ENCODE results near the gene XRN2. TPM values are rescaled to one million over a fixed set of nuclear protein-coding genes. Genes with fewer than 3 reads are reported as not detected.

The XRN2 gene
- total and polyA plus RNA-seq, 2 of the 13 experiments (the other 11 are each of a cell fraction or from before 2014, with no cell fraction given) = 90.3 to 171 TPM

- TF ChIP-seq ZNF18 (CRISPR knock-in tag; IDR thresholded peaks at IDR 0.05; ENCODE audit: insufficient replicate concordance) = peak; percentile 66
- TF ChIP-seq, protein P1, sequence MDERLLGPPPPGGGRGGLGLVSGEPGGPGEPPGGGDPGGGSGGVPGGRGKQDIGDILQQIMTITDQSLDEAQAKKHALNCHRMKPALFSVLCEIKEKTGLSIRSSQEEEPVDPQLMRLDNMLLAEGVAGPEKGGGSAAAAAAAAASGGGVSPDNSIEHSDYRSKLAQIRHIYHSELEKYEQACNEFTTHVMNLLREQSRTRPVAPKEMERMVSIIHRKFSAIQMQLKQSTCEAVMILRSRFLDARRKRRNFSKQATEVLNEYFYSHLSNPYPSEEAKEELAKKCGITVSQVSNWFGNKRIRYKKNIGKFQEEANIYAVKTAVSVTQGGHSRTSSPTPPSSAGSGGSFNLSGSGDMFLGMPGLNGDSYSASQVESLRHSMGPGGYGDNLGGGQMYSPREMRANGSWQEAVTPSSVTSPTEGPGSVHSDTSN (CRISPR knock-in tag; IDR thresholded peaks at IDR 0.05) = no peak
- peak; percentile 95 for TF ChIP-seq ZNF558 (CRISPR knock-in tag; IDR thresholded peaks at IDR 0.05; ENCODE audit: borderline replicate concordance)
- no peak for TF ChIP-seq ZNF781 (CRISPR knock-in tag; IDR thresholded peaks at IDR 0.05; ENCODE audit: borderline replicate concordance, not compliant biosample characterization)
- TF ChIP-seq ZNF879 (CRISPR knock-in tag; IDR thresholded peaks at IDR 0.05) = peak; percentile 78; the same call in 1 of the 2 replicates
- peak; percentile 85 for TF ChIP-seq USF2 (IDR thresholded peaks at IDR 0.05; ENCODE audit: low read depth, low read length)
- TF ChIP-seq USF2 (CRISPR knock-in tag; IDR thresholded peaks at IDR 0.05; ENCODE audit: borderline replicate concordance) = peak; percentile 91
- TF ChIP-seq KDM5A (IDR thresholded peaks at IDR 0.05; ENCODE audit: borderline replicate concordance, low read length) = peak; percentile 90
- peak; percentile 98; the same call in 1 of the 2 replicates for TF ChIP-seq ZNF724P (CRISPR knock-in tag; IDR thresholded peaks at IDR 0.05; ENCODE audit: borderline replicate concordance)
- peak; percentile 85; the same call in 1 of the 2 replicates for TF ChIP-seq ZFP36L2 (CRISPR knock-in tag; IDR thresholded peaks at IDR 0.05)
- TF ChIP-seq ZNF782 (CRISPR knock-in tag; IDR thresholded peaks at IDR 0.05; ENCODE audit: borderline replicate concordance) = peak; percentile 78
- peak; percentile 52 for TF ChIP-seq REL (CRISPR knock-in tag; conservative IDR thresholded peaks at IDR 0.05)
- TF ChIP-seq, protein P2, sequence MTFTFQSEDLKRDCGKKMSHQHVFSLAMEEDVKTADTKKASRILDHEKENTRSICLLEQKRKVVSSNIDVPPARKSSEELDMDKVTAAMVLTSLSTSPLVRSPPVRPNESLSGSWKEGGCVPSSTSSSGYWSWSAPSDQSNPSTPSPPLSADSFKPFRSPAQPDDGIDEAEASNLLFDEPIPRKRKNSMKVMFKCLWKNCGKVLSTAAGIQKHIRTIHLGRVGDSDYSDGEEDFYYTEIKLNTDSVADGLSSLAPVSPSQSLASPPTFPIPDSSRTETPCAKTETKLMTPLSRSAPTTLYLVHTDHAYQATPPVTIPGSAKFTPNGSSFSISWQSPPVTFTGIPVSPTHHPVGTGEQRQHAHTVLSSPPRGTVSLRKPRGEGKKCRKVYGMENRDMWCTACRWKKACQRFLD (CRISPR knock-in tag; IDR thresholded peaks at IDR 0.05; ENCODE audit: borderline replicate concordance) = peak; percentile 91; the same call in 1 of the 2 replicates
- TF ChIP-seq ZNF446 (CRISPR knock-in tag; IDR thresholded peaks at IDR 0.05) = peak; percentile 99
- TF ChIP-seq AHDC1 (CRISPR knock-in tag; IDR thresholded peaks at IDR 0.05; ENCODE audit: borderline replicate concordance) = no peak
- peak; percentile 95 for TF ChIP-seq ZNF780A (CRISPR knock-in tag; IDR thresholded peaks at IDR 0.05)
These were observed at the start of gene XRN2 (continued) for GRCh38 chr20:21303061-21303871.

Data from HepG2 (cell line).